Dedifferentiated amniotic fluid mesenchymal stem cell (primary cell): ENCODE results near the gene POLD1.
"Not testable (repeated sequence)": the region's sequence is repeated elsewhere in the genome, so short reads cannot be mapped to it uniquely, and the experiment has no call there.

ENCODE experiments used
- DNase-seq: peaks from one replicate; pipeline ENCODE4 v3.0.0-alpha.2; 2016; ENCODE audit errors: extremely low spot score

The POLD1 gene

GRCh38 chr19:50435627-50436026 lies 51.5 kb downstream of the POLD1 start:
- DNase-seq, result no peak

GRCh38 chr19:50437862-50438449 lies 53.8 kb downstream of the POLD1 start:
- no peak for DNase-seq

GRCh38 chr19:50439130-50439529 lies 55.0 kb downstream of the POLD1 start:
- DNase-seq, result not testable (repeated sequence)

GRCh38 chr19:50444059-50444458 lies 59.9 kb downstream of the POLD1 start:
- DNase-seq, result no peak

- no peak for DNase-seq
Measured at GRCh38 chr19:50447053-50447452, 62.9 kb downstream of the POLD1 start.

- DNase-seq, result no peak
Measured at GRCh38 chr19:50447750-50448149, 63.6 kb downstream of the POLD1 start.

GRCh38 chr19:50449236-50449899 lies 65.2 kb downstream of the POLD1 start:
- DNase-seq, result no peak

GRCh38 chr19:50450369-50451222 lies 66.4 kb downstream of the POLD1 start:
- no peak for DNase-seq

- DNase-seq, result no peak
Measured at GRCh38 chr19:50451223-50451534, 67.0 kb downstream of the POLD1 start.

- DNase-seq, result no peak
Measured at GRCh38 chr19:50453243-50453642, 69.1 kb downstream of the POLD1 start.

GRCh38 chr19:50455992-50456391 lies 71.8 kb downstream of the POLD1 start:
- DNase-seq, result no peak

GRCh38 chr19:50457300-50457699 lies 73.2 kb downstream of the POLD1 start:
- DNase-seq, result no peak

GRCh38 chr19:50458396-50459066 lies 74.4 kb downstream of the POLD1 start:
- no peak for DNase-seq

- no peak for DNase-seq
Measured at GRCh38 chr19:50459067-50459456, 74.9 kb downstream of the POLD1 start.

GRCh38 chr19:50459638-50460037 lies 75.5 kb downstream of the POLD1 start:
- no peak for DNase-seq

- no peak for DNase-seq
Measured at GRCh38 chr19:50460161-50460765, 76.1 kb downstream of the POLD1 start.

GRCh38 chr19:50461066-50461875 lies 77.1 kb downstream of the POLD1 start:
- DNase-seq, result peak; percentile 65

- DNase-seq, result no peak
Measured at GRCh38 chr19:50462970-50463369, 78.8 kb downstream of the POLD1 start.

- no peak for DNase-seq
Measured at GRCh38 chr19:50464348-50464747, 80.2 kb downstream of the POLD1 start.

- DNase-seq, result no peak
Measured at GRCh38 chr19:50465000-50465399, 80.9 kb downstream of the POLD1 start.
